ENCODE data around the gene SLC35F4. TPM values are rescaled to one million over a fixed set of nuclear protein-coding genes. Genes with fewer than 3 reads are reported as not detected.

SLC35F4 gene
- total RNA-seq, 3 donors from 2014 or later = not detected

DNA sequence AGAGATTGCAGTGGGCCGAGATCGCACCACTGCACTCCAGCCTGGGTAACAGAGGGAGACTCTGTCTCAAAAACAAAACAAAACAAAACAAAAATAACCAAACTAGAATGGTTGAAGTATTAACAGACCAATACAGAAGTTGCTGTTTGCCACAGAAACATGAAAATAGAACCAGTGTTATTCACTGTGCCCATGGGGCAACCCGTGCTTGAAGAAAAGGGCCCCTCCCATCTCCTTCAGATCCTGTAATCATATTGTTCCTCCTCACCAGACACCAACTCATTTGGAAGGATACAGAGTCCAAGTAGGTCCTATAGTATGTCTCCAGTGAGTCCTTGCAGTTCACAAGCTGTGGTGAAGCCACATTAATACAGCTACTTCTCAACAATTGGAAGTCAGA lies 30.9 kb downstream of the SLC35F4 start:
- H3K9me3 Mint-ChIP-seq = no peaks in the 10 kb centered on the region
- H3K36me3 Mint-ChIP-seq (ENCODE audit: insufficient read depth) = no peaks in the 10 kb centered on the region
- no peaks in the 10 kb centered on the region for H3K27me3 Mint-ChIP-seq (ENCODE audit: low read depth)
- DNase-seq (no peak), ATAC-seq (no peak)
- H3K4me3 Mint-ChIP-seq = no peak overlapping the region
- no peaks in the 10 kb centered on the region for H3K4me1 Mint-ChIP-seq (ENCODE audit: low read depth)

DNA sequence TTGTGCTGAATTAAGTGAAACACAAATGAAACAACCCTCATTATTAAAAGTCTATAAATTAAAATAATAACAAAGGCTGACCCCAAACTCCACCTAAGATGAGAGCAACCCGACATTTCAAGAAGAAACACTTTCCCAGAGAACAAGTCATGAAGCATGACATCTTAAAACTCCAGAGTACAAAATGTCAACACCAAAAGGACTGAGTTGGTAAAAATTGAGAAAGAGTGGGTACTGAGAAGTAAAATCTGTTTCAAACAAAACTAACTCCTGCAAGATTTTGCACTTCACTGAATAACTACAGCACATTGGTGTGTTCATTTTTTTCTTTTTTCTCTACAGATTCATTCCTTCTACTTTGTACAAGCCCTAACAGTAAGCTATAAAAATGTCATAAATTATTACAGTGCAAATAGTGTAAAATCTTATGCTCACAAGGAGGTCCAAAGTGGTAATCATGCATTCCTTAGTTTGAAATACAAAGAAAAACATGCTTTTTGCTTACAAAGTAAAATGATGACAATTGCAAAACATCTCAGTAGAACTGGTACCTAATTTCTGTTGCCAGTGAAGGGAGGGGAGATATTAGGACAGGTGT lies 31.8 kb downstream of the SLC35F4 start:
- no peaks in the 10 kb centered on the region for H3K9me3 Mint-ChIP-seq
- H3K27me3 Mint-ChIP-seq (ENCODE audit: low read depth) = no peaks in the 10 kb centered on the region
- H3K4me3 Mint-ChIP-seq = no peak overlapping the region
- H3K36me3 Mint-ChIP-seq (ENCODE audit: insufficient read depth) = no peaks in the 10 kb centered on the region
- ATAC-seq = no peak
- H3K4me1 Mint-ChIP-seq (ENCODE audit: low read depth) = no peaks in the 10 kb centered on the region
- DNase-seq = no peak

DNA sequence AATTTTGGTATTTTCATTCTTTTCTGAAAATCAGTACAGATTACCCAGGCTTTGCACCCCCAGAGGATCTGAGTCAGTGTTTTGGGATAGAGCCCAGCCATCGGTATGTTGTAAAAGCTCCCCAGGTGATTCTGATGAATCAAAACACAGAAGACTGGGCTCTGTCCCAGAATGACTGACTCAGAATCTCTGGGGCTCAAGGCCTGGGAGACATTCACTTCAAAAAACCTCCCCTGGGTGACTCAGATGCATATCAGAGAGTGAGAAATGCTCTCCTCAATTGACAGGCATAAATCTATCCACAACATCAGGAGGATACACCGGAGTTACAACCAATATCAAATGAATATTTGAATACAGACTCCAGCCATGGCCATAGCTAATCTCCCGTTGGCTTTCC lies 32.6 kb downstream of the SLC35F4 start:
- Mint-ChIP-seq H3K27me3 (ENCODE audit: low read depth) (no peaks in the 10 kb centered on the region), H3K4me1 (ENCODE audit: low read depth) (no peaks in the 10 kb centered on the region), H3K4me3 (no peak overlapping the region), H3K9me3 (no peaks in the 10 kb centered on the region), H3K36me3 (ENCODE audit: insufficient read depth) (no peaks in the 10 kb centered on the region)
- DNase-seq (no peak), ATAC-seq (no peak)

DNA sequence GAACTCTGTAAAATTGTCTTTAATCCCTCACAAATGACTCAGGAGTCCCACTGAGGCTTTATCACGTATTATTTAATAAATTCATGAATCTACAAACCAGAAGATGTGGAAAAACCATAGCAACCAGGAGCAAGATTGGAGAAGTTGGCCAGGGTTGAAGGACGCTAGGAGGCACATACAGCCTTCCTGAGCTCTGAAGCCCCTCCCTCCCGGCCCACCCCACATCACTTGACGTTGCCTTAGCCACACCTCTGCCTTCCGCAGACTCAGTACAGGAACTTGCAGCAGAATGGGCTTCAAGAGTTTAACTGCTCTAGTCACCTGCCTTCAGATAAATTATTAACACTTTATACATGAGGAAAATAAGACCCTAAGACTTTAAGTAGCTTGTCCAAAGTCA lies 33.9 kb downstream of the SLC35F4 start:
- no peaks in the 10 kb centered on the region for H3K9me3 Mint-ChIP-seq
- DNase-seq (no peak), ATAC-seq (no peak)
- H3K4me1 Mint-ChIP-seq (ENCODE audit: low read depth) = no peaks in the 10 kb centered on the region
- H3K36me3 Mint-ChIP-seq (ENCODE audit: insufficient read depth) = no peaks in the 10 kb centered on the region
- no peak overlapping the region for H3K4me3 Mint-ChIP-seq
- H3K27me3 Mint-ChIP-seq (ENCODE audit: low read depth) = no peaks in the 10 kb centered on the region

DNA sequence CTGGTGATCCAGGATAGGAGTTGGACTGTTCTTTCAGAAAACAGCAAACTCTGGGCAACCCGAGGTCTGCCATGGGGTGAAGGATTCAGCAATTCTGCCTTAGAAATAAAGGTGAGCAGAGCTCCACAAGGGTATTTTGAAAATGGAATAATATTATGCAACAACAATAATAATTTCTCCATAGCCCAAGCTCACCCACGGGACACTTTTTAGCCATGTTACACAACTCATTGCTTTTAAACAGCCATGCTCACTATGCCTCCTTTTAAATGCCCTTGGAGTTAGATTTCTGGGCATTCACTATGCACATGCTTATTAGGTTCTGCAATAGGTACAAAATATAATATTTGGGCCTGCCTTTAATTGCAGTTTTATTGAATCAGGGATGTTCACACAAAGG lies 37.2 kb downstream of the SLC35F4 start:
- H3K4me1 Mint-ChIP-seq (ENCODE audit: low read depth) = no peaks in the 10 kb centered on the region

DNA sequence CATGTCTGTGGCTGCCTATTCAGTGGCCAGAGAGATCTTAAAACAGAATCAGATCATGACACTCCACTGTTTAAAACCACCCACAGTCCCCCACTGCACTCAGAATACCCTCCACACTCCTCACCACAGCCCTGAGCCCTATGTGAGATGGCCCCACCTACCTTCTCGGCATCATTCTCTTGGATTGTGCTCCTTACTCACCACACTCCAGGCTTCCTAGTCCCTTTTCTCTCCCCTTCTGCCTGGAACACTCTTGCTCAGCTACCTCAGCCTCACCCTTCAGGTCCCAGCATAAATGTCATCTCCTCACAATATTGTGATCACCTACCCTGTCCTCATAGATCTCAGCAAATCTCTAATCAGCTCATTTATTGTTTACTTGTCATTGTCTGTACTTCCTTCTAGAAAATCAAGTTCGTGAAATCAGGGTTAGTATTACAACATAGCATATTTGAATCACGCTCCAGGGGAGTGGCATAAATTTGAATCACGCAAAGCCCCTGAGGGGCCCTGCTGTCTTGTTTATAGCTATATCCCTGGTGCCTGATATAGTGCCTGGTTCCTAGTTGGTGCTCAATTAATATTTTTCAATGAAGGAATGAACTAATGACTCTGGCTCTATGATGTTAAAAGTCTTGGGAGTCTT lies 42.8 kb downstream of the SLC35F4 start:
- Mint-ChIP-seq H3K4me3 (no peak overlapping the region), H3K27me3 (ENCODE audit: low read depth) (peaks cover 3% of the 10 kb centered on the region), H3K4me1 (ENCODE audit: low read depth) (no peaks in the 10 kb centered on the region), H3K36me3 (ENCODE audit: insufficient read depth) (no peaks in the 10 kb centered on the region), H3K9me3 (peaks cover 6% of the 10 kb centered on the region)
- no peak for DNase-seq
- no peak for ATAC-seq

More for the DNA sequence above, 37.2 kb downstream of the SLC35F4 start:
- Mint-ChIP-seq H3K9me3 (peaks cover 6% of the 10 kb centered on the region), H3K27me3 (ENCODE audit: low read depth) (peaks cover 3% of the 10 kb centered on the region), H3K36me3 (ENCODE audit: insufficient read depth) (no peaks in the 10 kb centered on the region), H3K4me3 (no peak overlapping the region)
- DNase-seq (no peak), ATAC-seq (no peak)

DNA sequence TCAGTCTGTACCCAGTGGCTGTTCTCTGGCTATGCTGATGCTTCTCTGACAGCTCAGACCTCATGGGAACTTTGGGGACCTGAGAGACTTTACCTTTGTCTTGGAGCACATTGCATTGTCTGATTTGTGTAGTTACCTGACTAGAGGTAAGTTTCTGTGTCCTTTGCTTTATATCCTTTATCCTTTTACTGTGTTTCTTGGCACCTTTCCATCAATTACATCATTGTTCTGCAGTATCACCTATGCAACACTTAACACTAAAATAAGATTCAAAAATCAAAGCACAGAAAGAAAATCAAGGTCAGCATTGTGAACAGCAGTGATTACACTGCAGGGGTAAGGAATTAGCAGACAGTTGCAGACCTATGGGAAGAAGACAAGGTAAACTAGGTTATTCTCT lies 43.8 kb downstream of the SLC35F4 start:
- H3K36me3 Mint-ChIP-seq (ENCODE audit: insufficient read depth) = no peaks in the 10 kb centered on the region
- no peak for DNase-seq
- no peaks in the 10 kb centered on the region for H3K4me1 Mint-ChIP-seq (ENCODE audit: low read depth)
- H3K9me3 Mint-ChIP-seq = peaks cover 6% of the 10 kb centered on the region
- no peak overlapping the region for H3K4me3 Mint-ChIP-seq
- H3K27me3 Mint-ChIP-seq (ENCODE audit: low read depth) = peaks cover 3% of the 10 kb centered on the region
- ATAC-seq = no peak

DNA sequence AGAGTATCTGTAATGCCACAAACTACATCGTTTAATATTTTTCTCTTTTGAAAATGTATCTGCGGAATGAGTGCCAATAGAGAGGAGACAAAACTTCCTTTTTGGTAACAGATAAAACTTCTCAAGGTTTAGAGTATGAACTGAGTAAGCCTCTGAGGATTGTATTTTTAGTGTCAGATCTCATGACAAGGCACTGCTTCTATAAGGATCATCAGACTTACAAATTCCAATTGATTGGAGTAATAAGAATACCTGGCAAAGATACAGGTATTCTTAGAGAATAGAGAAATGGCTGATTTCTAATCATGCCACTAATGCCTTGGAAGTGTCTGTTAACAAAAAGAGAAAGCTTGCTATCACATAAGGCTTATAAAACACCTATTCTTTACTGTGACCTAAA lies 45.3 kb downstream of the SLC35F4 start:
- peaks cover 6% of the 10 kb centered on the region for H3K9me3 Mint-ChIP-seq
- no peak overlapping the region for H3K4me3 Mint-ChIP-seq
- ATAC-seq = no peak
- DNase-seq = no peak
- H3K36me3 Mint-ChIP-seq (ENCODE audit: insufficient read depth) = no peaks in the 10 kb centered on the region
- H3K27me3 Mint-ChIP-seq (ENCODE audit: low read depth) = peaks cover 3% of the 10 kb centered on the region
- no peaks in the 10 kb centered on the region for H3K4me1 Mint-ChIP-seq (ENCODE audit: low read depth)

DNA sequence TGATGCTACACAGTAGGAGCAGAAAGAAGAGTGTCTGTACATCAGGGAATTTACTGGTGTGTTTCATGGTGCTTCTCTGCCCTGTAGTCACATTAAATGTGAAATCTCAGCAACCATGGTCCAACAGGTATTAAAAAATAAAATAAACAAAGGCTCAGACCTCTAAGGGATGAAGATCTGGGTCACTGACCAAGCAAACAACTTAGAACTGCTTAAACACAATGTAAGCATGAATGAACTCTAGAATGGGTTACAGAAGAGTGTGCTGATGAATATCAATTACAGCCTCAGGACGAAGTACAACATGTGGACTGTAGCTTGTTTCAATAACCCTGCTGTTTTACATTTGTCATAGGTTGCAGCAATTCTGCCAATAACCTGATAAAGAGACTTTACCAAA lies 47.4 kb downstream of the SLC35F4 start:
- Mint-ChIP-seq H3K4me1 (ENCODE audit: low read depth) (no peaks in the 10 kb centered on the region), H3K36me3 (ENCODE audit: insufficient read depth) (no peaks in the 10 kb centered on the region), H3K9me3 (no peaks in the 10 kb centered on the region), H3K4me3 (no peak overlapping the region), H3K27me3 (ENCODE audit: low read depth) (no peaks in the 10 kb centered on the region)
- DNase-seq (no peak), ATAC-seq (no peak)

DNA sequence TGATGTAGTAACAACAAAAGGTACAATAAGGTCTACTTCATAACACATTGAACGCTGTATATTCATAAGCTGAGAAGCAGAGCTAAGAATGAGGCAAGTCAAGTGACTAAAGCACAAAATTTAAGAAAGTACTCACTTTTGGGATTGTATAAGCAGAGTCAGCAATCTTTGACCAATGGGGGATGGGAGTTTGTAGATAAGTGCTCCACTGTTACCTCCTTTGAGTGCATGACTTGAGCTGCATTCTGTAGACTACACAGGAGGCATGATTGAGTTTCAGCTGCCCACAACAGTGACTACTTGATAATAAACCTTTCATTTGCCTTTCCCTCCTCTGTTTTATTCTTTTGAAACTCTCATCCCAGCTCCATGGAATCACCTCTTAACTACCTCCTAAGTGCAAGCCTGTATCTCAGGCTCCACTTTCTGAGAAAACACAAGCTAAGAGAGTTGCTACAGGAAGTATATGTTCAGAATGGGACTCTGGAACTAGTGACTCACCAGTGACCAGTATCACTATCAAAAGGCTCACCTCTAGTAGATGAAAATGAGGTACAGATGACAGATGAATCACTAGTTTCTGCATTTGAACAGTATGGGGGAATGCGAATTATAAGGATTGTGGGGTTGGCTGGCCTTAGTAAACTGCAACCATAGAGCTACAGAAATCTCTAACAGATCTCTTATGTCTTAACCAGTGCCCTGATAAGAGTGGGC lies 49.2 kb downstream of the SLC35F4 start:
- no peaks in the 10 kb centered on the region for H3K9me3 Mint-ChIP-seq
- no peaks in the 10 kb centered on the region for H3K36me3 Mint-ChIP-seq (ENCODE audit: insufficient read depth)

DNA sequence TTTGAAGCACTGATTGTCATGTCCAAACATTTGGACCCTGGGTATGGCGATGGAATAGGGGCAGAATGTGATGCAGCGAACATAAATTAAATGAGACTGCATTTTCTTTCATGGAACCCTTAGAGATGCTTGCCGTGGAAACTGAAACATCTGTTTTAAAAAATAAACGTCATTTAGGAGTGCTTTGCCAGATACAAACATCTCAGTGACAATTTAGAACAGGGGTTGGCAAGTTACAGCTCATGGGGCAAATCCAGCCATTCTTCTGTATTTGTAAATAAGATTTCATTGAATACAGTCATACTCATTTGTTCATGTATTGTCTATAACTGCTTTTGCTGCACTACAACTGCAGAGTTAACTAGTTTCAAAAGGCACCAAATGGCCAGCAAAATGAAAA lies 51.2 kb downstream of the SLC35F4 start:
- Mint-ChIP-seq H3K36me3 (ENCODE audit: insufficient read depth) (no peaks in the 10 kb centered on the region), H3K4me1 (ENCODE audit: low read depth) (no peaks in the 10 kb centered on the region)

More for the DNA sequence above, 49.2 kb downstream of the SLC35F4 start:
- Mint-ChIP-seq H3K4me1 (ENCODE audit: low read depth) (no peaks in the 10 kb centered on the region), H3K27me3 (ENCODE audit: low read depth) (no peaks in the 10 kb centered on the region), H3K4me3 (no peak overlapping the region)
- ATAC-seq = peak; percentile 28 to 48
- DNase-seq = no peak

DNA sequence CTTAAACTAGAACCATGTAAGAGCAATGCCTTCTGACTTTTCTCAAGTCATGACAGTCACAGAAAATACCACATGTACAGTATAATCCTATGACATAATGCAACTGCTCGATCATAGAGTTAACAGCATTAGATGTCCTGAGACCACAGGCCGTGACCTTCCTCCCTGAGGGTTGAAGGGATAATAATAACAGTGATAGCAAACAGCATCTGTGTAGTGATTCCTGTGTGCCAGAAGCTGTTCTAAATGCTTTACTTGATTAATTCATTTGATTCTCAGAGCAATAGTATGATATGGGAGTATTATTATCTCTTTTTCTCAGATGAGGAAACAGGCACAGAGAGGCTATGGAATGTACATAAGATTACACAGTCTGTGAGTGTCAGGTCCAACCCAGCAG lies 53.2 kb downstream of the SLC35F4 start:
- H3K9me3 Mint-ChIP-seq = no peaks in the 10 kb centered on the region
- ATAC-seq (no peak), DNase-seq (no peak)
- no peak overlapping the region for H3K4me3 Mint-ChIP-seq
- H3K27me3 Mint-ChIP-seq (ENCODE audit: low read depth) = no peaks in the 10 kb centered on the region
- H3K36me3 Mint-ChIP-seq (ENCODE audit: insufficient read depth) = no peaks in the 10 kb centered on the region
- H3K4me1 Mint-ChIP-seq (ENCODE audit: low read depth) = no peaks in the 10 kb centered on the region

More for the DNA sequence above, 51.2 kb downstream of the SLC35F4 start:
- ATAC-seq (no peak), DNase-seq (no peak)
- no peaks in the 10 kb centered on the region for H3K27me3 Mint-ChIP-seq (ENCODE audit: low read depth)
- H3K4me3 Mint-ChIP-seq = no peak overlapping the region
- H3K9me3 Mint-ChIP-seq = no peaks in the 10 kb centered on the region

DNA sequence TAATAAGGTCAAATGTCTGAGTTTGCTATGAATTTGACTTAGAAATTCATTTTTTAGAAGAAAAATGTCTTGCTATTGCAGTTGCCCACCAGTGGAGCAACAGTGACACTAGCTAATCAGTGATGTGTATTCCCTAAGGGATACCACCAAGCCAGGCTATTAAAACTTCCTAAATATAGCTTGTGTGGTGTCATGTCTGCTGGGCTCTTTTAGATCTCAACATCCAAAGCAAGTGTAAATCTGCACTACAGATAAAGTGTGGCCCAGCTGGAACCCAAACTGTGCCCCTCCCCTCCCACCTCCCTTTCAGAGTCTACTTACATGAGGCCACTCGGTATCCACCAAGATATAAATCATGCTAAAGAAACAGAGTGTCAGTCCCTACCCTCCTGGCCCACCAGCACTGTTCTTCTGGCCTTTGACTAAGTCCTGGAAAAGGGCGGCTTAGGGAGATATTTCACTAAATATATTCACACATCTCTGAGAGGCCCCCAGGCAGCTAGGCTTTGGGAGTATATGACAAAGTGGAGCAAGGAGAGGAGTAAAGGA lies 53.8 kb downstream of the SLC35F4 start:
- H3K4me3 Mint-ChIP-seq = no peak overlapping the region
- H3K27me3 Mint-ChIP-seq (ENCODE audit: low read depth) = no peaks in the 10 kb centered on the region
- H3K9me3 Mint-ChIP-seq = no peaks in the 10 kb centered on the region
- no peaks in the 10 kb centered on the region for H3K4me1 Mint-ChIP-seq (ENCODE audit: low read depth)
- no peaks in the 10 kb centered on the region for H3K36me3 Mint-ChIP-seq (ENCODE audit: insufficient read depth)
- DNase-seq (no peak), ATAC-seq (no peak)

DNA sequence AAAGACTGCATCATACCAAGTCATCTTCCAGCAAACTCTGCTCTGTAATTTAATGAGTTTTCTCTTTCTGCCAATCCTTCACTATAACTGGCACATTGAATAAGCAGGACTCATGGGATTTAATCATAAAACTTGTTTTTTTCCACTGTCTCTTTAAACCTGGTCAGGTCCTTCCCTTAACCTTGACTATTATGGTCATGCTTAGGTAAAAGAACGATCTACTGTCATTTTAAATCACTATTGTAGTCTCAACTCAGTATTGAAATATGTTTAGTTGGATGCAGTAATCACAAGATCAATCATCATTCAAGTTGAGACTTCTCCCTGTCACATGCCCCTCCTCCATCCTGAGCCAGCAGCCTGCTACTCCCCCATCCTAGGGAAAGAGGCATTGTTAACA lies 56.1 kb downstream of the SLC35F4 start:
- Mint-ChIP-seq H3K36me3 (ENCODE audit: insufficient read depth) (no peaks in the 10 kb centered on the region), H3K4me3 (no peak overlapping the region), H3K27me3 (ENCODE audit: low read depth) (no peaks in the 10 kb centered on the region), H3K4me1 (ENCODE audit: low read depth) (no peaks in the 10 kb centered on the region), H3K9me3 (no peaks in the 10 kb centered on the region)
- no peak for ATAC-seq
- no peak for DNase-seq

DNA sequence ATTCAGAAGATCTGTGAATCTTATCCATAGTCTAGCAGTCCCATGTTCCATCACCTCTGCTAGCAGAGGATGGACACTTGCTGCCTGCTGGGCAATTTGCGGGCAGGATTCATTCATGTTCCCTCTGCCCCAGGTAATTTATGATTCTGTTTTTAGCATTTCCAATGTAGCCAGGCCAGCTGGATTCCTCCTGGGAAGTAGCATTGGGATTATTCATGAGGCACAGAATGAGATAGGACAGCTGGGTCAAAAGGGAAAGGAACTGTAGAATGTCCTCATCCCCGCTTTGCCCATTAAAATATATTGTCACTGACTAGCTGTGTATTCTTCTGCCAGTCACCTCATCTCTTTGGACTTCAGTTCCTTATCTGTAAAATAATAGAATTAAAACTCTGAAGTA lies 68.7 kb downstream of the SLC35F4 start:
- no peak for DNase-seq
- Mint-ChIP-seq H3K4me3 (no peak overlapping the region), H3K27me3 (ENCODE audit: low read depth) (no peaks in the 10 kb centered on the region), H3K9me3 (peaks cover 4% of the 10 kb centered on the region), H3K4me1 (ENCODE audit: low read depth) (no peaks in the 10 kb centered on the region), H3K36me3 (ENCODE audit: insufficient read depth) (no peaks in the 10 kb centered on the region)
- ATAC-seq = no peak
